NCI-H748 (cell line): ENCODE results near the gene S1PR3.

Experiments used
- DNase-seq: peaks from one replicate; lab custom pipeline; 2025; ENCODE audit not compliant: unreplicated experiment; lab: John Stamatoyannopoulos, UW

The S1PR3 gene

GRCh38 chr9:88990729-88991065 lies 571 bp upstream of the S1PR3 start:
- DNase-seq = no peak

GRCh38 chr9:88992556-88992955 lies 1.3 kb downstream of the S1PR3 start:
- no peak for DNase-seq

GRCh38 chr9:88993327-88993726 lies 2.1 kb downstream of the S1PR3 start:
- DNase-seq = no peak

- no peak for DNase-seq
These were observed 2.7 kb downstream of the S1PR3 start for GRCh38 chr9:88993871-88994460.

GRCh38 chr9:88994469-88995199 lies 3.4 kb downstream of the S1PR3 start:
- DNase-seq = no peak

- DNase-seq = no peak
These were observed 3.9 kb downstream of the S1PR3 start for GRCh38 chr9:88995200-88995577.

GRCh38 chr9:88995627-88996026 lies 4.4 kb downstream of the S1PR3 start:
- DNase-seq = no peak

GRCh38 chr9:88996046-88996920 lies 5.0 kb downstream of the S1PR3 start:
- DNase-seq = no peak

GRCh38 chr9:88996921-88997235 lies 5.6 kb downstream of the S1PR3 start:
- no peak for DNase-seq

- no peak for DNase-seq
These were observed 6.4 kb downstream of the S1PR3 start for GRCh38 chr9:88997646-88998045.

- no peak for DNase-seq
These were observed 7.2 kb downstream of the S1PR3 start for GRCh38 chr9:88998503-88998902.

GRCh38 chr9:88998911-88999310 lies 7.6 kb downstream of the S1PR3 start:
- DNase-seq = no peak

- no peak for DNase-seq
These were observed 9.1 kb downstream of the S1PR3 start for GRCh38 chr9:89000371-89000781.

- peak; percentile 87 for DNase-seq
These were observed 10.0 kb downstream of the S1PR3 start for GRCh38 chr9:89000973-89001916.

GRCh38 chr9:89001917-89002540 lies 10.8 kb downstream of the S1PR3 start:
- no peak for DNase-seq

- no peak for DNase-seq
These were observed 11.7 kb downstream of the S1PR3 start for GRCh38 chr9:89002987-89003386.

- DNase-seq = no peak
These were observed 14.1 kb downstream of the S1PR3 start for GRCh38 chr9:89005323-89005722.

- DNase-seq = peak; percentile 16
These were observed 15.0 kb downstream of the S1PR3 start for GRCh38 chr9:89006267-89006666.

- DNase-seq = no peak
These were observed 16.0 kb downstream of the S1PR3 start for GRCh38 chr9:89006996-89007967.
